T-helper 2 cell treated with Interferon-gamma antibody and Interleukin-4, amounts not matched to agents 100 ng/mL and 5 ng/mL, for 36 hours (primary cell): ENCODE results near the gene KCNH1. TPM values are rescaled to one million over a fixed set of nuclear protein-coding genes. Genes with fewer than 3 reads are reported as not detected.

ENCODE experiments used
- intact Hi-C: fragments of 100-400 bp; cut with micrococcal nuclease; formaldehyde crosslinking; loops from one replicate; pipeline ENCODE4 v1.15.1; 2023
- total RNA-seq: library from RNA; stranded (reverse); gene quantifications from 2 replicates; pipeline ENCODE4 v1.2.3, GENCODE V29; 2022

The KCNH1 gene
- not detected in 2 replicates for total RNA-seq

- intact Hi-C loops: loop anchor here (1.0 to 5.0 kb wide), 3 partner anchors 123 to 550 kb away; partner anchors contain the start of gene RCOR3
Observed at GRCh38 chr1:211133836-211134669, at the start of gene KCNH1. TSS of gene KCNH1 (minus strand) at chr1:211134148. CDS start at chr1:211133945, 203 bp downstream.

- intact Hi-C loops: no loop called here
Observed at GRCh38 chr1:211182746-211183145, 48.8 kb upstream of the KCNH1 start.

- intact Hi-C loops: no loop called here
Observed at GRCh38 chr1:211174375-211174774, 40.4 kb upstream of the KCNH1 start.

- intact Hi-C loops: no loop called here
Observed at GRCh38 chr1:211172657-211173056, 38.7 kb upstream of the KCNH1 start.

- intact Hi-C loops: no loop called here
Observed at GRCh38 chr1:211169353-211169752, 35.4 kb upstream of the KCNH1 start.

GRCh38 chr1:211158866-211159265, 24.9 kb upstream of the KCNH1 start:
- intact Hi-C loops: no loop called here

GRCh38 chr1:211155040-211155439, 21.1 kb upstream of the KCNH1 start:
- intact Hi-C loops: no loop called here

- intact Hi-C loops: no loop called here
Observed at GRCh38 chr1:211153932-211154331, 20.0 kb upstream of the KCNH1 start.

- intact Hi-C loops: no loop called here
Observed at GRCh38 chr1:211148366-211148765, 14.4 kb upstream of the KCNH1 start.

GRCh38 chr1:211145944-211146343, 12.0 kb upstream of the KCNH1 start:
- intact Hi-C loops: no loop called here

GRCh38 chr1:211135342-211135950, 1.5 kb upstream of the KCNH1 start:
- intact Hi-C loops: loop anchor here (1.0 kb wide), 2 partner anchors 687 to 728 kb away; no protein-coding TSS in a partner anchor

GRCh38 chr1:211133393-211133835, 534 bp downstream of the KCNH1 start:
- intact Hi-C loops: loop anchor here (5.0 kb wide), 1 partner anchor 124 kb away; the partner anchor contains the start of gene RCOR3

- intact Hi-C loops: loop anchor here (5.0 kb wide), 1 partner anchor 124 kb away; the partner anchor contains the start of gene RCOR3
Observed at GRCh38 chr1:211132721-211133392, 1.1 kb downstream of the KCNH1 start.

GRCh38 chr1:211129776-211130175, 4.2 kb downstream of the KCNH1 start:
- intact Hi-C loops: loop anchor here (5.0 kb wide), 1 partner anchor 128 kb away; the partner anchor contains the start of gene RCOR3

- intact Hi-C loops: no loop called here
Observed at GRCh38 chr1:211127166-211127565, 6.8 kb downstream of the KCNH1 start.

GRCh38 chr1:211126622-211127021, 7.3 kb downstream of the KCNH1 start:
- intact Hi-C loops: no loop called here

- intact Hi-C loops: no loop called here
Observed at GRCh38 chr1:211118407-211119102, 15.4 kb downstream of the KCNH1 start.

GRCh38 chr1:211114446-211114845, 19.5 kb downstream of the KCNH1 start:
- intact Hi-C loops: no loop called here

- intact Hi-C loops: no loop called here
Observed at GRCh38 chr1:211113566-211113965, 20.4 kb downstream of the KCNH1 start.

- intact Hi-C loops: no loop called here
Observed at GRCh38 chr1:211111351-211111750, 22.6 kb downstream of the KCNH1 start.

- intact Hi-C loops: no loop called here
Observed at GRCh38 chr1:211101481-211101880, 32.5 kb downstream of the KCNH1 start.
